D721Med (cell line): Measurements from ENCODE around the gene PARP1.

Source experiments
- DNase-seq: peaks from one replicate; pipeline ENCODE4 v3.0.0; 2011; ENCODE audit warnings: low spot score; ENCODE audit not compliant: insufficient read length
- FAIRE-seq: peaks from 2 replicates; lab custom pipeline; 2011; peaks lifted over from hg19 to GRCh38; lab: Jason Lieb, UNC
- TF ChIP-seq, protein P1 (sequence below): IDR thresholded peaks from 2 replicates; pipeline ENCODE4 v1.5.1; 2012; ENCODE audit warnings: mild to moderate bottlenecking, control low read depth; ENCODE audit not compliant: insufficient read depth; ENCODE audit errors: missing control alignments

PARP1 gene

DNA sequence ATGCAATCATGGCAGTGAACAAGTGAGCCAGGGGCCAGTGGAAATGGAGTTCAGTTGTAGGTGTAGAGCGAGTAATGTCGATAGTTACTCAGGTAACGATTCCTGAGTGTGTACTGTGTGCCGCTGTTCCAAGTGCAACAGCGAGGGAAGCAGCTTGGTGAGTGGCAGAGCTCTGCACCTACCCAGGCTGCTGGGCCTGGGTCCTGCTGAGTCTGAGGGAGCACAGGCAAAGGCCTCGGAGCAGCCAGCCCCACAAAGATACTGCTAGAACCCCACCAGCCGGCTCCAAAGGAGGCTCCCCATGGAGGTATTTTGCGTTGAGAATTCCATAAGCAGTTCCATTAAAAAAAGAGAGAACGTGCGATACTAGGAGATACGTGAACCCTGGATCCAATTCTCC lies 23.2 kb downstream of the PARP1 start:
- TF ChIP-seq, protein P1, sequence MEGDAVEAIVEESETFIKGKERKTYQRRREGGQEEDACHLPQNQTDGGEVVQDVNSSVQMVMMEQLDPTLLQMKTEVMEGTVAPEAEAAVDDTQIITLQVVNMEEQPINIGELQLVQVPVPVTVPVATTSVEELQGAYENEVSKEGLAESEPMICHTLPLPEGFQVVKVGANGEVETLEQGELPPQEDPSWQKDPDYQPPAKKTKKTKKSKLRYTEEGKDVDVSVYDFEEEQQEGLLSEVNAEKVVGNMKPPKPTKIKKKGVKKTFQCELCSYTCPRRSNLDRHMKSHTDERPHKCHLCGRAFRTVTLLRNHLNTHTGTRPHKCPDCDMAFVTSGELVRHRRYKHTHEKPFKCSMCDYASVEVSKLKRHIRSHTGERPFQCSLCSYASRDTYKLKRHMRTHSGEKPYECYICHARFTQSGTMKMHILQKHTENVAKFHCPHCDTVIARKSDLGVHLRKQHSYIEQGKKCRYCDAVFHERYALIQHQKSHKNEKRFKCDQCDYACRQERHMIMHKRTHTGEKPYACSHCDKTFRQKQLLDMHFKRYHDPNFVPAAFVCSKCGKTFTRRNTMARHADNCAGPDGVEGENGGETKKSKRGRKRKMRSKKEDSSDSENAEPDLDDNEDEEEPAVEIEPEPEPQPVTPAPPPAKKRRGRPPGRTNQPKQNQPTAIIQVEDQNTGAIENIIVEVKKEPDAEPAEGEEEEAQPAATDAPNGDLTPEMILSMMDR: no peak
- no peak for FAIRE-seq
- DNase-seq: no peak

DNA sequence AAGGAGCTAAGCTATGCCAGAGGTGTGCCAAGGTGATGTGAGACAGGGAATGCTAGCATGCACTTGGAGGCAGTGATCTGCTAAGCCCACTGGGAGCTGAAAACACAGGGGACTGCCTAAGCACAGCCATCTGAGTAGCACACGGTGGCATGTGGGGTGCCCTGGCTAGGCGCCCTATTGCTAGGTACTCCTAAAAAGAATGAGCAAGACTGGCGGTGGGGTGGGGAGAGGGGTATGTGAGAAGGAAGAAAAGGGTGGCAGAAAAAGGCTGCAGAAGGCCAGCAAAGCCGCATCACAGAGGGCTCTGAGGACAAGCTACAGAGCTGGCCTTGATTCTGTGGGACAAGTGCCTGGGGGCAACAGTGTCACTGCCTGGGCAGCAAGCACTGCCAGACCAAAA lies 23.9 kb downstream of the PARP1 start:
- no peak for FAIRE-seq
- no peak for DNase-seq
- TF ChIP-seq, protein P1: no peak

DNA sequence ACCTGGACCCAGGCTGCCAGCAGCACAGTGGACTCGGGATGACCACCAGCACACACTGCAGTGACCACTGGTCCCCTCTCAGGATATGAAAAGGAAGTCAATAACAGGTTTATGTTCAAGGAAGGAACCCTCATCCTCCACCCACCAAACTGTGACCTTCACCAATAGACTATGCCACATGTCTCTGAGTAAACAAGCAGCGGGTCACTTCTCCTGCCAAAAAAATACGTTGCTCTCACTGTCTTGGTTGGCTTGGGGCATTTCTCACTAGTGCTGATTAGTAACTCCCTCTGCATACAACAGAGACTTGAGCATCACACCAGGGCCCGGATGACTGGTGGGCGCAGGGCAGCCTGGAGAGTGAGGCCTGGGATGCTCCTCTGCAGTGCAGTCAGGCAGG lies 25.9 kb downstream of the PARP1 start:
- TF ChIP-seq, protein P1: no peak
- DNase-seq (no peak), FAIRE-seq (no peak)

DNA sequence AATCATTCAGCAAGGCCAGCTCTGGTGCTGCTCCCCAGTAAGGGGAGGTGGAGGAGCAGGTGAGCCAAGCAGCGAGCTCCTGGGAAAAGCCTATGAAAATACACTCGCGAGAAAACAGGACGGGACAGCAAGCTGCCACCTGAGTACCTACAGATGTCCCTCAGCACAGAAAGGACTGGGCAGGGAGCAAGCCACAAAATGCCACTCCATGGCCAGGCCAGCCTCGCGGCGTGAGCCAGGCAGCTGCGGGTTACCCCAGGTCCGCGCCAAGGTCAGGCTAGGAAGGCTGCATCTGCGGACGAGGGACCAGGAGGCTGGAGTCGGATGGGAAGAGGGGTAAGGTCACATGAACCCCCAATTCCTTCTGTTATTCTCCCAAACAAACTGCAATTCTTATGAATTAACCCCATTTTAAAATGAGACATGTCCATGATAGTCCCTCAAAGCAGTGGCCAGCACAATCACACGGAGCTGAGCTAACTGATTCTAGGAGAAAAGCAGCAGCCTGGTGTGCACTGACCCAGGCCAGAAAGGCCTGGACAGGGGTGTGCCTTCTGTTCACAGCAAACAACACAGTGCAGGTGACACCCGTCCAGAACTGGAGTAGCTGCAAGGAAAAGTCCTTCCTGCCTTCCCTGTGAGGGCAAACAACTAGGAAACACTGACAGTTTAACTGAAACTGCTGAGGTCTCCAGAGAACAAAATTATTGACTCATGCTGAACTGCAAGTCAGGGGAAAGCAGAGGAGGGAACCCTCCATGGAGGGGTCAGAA lies 26.5 kb downstream of the PARP1 start:
- TF ChIP-seq, protein P1: no peak
- FAIRE-seq: no peak

DNA sequence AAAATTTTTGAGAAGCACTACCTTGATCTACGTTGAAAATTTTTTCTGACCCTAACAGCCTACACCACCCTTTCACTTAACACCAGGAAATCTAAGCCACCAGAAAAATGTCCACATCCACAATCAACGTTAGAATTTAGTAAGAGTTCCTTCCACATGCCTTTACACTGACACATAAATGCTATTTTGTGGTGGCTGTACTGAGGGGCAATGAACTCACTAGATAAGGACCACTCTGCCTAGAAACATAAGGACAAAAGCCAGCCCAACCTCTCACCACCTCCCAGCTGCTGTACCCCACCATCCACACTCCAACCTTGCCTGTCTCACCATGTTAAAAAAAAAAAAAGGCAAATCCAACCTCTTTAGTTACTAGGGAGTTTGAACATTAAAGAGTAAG lies 29.8 kb downstream of the PARP1 start:
- FAIRE-seq: no peak
- TF ChIP-seq, protein P1: no peak
- DNase-seq: no peak

More for the DNA sequence above, 26.5 kb downstream of the PARP1 start:
- DNase-seq: no peak

DNA sequence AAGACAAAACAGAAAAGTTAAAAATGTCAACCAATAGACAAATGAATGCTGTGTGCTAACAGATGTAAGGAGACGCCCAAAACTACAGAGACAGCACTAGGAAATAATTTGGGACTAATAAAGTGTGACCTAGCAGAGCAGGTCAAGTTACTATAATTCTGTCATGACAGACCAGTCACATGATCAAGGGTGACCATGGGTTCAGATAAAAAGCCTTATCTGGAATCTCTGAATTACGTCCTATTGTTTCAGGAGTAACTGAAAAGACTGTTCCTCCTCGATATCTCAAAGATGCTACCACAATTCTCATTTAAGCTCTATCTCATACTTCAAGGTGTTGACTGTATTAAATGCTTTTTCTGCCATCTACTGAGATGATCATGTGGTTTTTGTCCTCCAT lies 31.6 kb downstream of the PARP1 start:
- FAIRE-seq: peak; percentile 85
- TF ChIP-seq, protein P1: no peak
- DNase-seq: no peak

DNA sequence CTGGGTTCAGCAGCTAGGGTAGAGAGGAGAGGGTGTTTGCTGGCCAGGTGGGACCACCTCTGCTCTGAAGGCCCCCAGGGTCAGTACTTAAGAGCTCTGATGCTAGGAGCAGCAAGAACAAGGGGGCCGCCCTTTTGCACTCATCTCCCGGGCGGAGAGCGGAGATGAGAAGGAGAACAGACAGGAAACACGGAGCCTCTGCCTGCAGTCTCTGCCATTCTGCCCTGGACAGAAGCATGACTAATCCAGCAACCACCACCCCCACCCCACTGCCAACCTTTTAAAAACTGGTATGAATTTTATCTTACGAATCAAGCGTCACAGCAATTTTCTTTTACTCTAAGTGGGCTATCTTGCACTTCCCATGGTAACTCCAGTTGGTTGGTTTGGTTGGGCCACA lies 34.5 kb downstream of the PARP1 start:
- TF ChIP-seq, protein P1: no peak
- no peak for FAIRE-seq

More for the DNA sequence above, 34.5 kb downstream of the PARP1 start:
- no peak for DNase-seq
